Adrenal gland (tissue), 5 donors: ENCODE data around the gene DCLRE1A.

Source experiments
- POLR2A ChIP-seq, 2 donors: fragments of 450-650 bp; IDR thresholded peaks; one replicate each; pipeline ENCODE4 v1.6.1; 2017; ENCODE audit warnings: antibody characterized with exemption in 2 of 2, mild to moderate bottlenecking in 2 of 2, moderate library complexity in 1 of 2
- TF ChIP-seq, protein P1 (sequence below), 6 experiments: fragments of 450-650 bp in 4 of 6; fragments of 200-600 bp in 2 of 6; sonication (generic) in 1 of 6; IDR thresholded peaks; 1 replicate in 5 of 6; 2 replicates in 1 of 6; pipeline versions ENCODE4 v1.5.1 to v1.8.0; 2016 to 2021; ENCODE audit warnings: antibody characterized with exemption in 6 of 6, mild to moderate bottlenecking in 2 of 6, moderate library complexity in 1 of 6
- donor health status: DM: no; HTN: no; CAD: no.

DNA sequence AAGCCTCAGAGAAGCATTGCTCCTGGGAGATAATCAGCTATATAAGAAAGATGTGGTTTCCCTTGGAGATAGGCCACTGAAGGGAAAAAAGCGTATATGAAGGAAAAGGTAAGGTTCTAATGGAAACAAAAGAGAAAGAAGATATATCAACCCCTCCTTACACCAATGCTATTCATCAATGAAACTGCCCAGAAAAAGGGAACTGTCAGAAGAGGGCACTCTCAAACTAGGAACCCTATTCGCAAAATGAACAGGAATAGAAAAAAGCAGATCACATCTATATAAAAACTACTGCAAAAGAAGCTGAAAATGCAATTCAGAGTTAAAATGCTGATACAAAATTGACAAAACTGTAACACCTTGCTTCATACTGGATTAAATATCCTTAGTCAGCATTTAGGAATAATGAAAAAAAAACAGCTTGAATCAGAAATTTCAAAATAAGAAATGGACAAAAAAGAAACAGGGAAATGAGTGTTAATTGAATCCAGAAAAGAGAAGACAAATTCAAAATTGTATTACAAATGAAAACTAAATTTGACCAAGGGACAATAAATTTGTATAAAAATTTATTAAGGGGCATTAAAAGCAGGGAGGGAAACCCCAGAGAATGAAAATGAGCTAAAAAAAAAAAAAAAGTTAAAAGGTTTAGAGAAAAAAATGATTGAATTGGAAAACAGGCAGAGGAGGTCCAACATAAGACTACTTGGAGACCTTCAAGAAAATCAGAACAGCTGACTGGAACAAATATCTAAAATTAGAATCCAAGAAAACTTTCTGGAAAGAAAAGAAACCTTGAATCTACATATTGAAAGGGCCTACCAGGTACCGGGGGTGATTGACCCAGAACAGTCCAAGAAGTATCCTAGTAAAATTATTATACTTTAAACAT lies 18.5 kb upstream of the DCLRE1A start:
- TF ChIP-seq, protein P1, sequence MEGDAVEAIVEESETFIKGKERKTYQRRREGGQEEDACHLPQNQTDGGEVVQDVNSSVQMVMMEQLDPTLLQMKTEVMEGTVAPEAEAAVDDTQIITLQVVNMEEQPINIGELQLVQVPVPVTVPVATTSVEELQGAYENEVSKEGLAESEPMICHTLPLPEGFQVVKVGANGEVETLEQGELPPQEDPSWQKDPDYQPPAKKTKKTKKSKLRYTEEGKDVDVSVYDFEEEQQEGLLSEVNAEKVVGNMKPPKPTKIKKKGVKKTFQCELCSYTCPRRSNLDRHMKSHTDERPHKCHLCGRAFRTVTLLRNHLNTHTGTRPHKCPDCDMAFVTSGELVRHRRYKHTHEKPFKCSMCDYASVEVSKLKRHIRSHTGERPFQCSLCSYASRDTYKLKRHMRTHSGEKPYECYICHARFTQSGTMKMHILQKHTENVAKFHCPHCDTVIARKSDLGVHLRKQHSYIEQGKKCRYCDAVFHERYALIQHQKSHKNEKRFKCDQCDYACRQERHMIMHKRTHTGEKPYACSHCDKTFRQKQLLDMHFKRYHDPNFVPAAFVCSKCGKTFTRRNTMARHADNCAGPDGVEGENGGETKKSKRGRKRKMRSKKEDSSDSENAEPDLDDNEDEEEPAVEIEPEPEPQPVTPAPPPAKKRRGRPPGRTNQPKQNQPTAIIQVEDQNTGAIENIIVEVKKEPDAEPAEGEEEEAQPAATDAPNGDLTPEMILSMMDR (IDR thresholded peaks at IDR 0.05): no peak
- no peak for TF ChIP-seq POLR2A (IDR thresholded peaks at IDR 0.05)
